WI38 (cell line): Measurements from ENCODE around the gene TMEM234.
A peak's percentile ranks its signal among the peaks of the same experiment; 100 is the strongest.

Experiments
- H3K4me3 ChIP-seq: 2 replicates; pipeline ENCODE4 v1.5.1; 2011; ENCODE audit warnings: low read depth, mild to moderate bottlenecking, control low read depth, low read length
- TF ChIP-seq, protein P1 (sequence below): IDR thresholded peaks from 2 replicates; pipeline ENCODE4 v1.5.1; 2012; ENCODE audit warnings: low read depth, mild to moderate bottlenecking, control low read depth, low read length

The TMEM234 gene

GRCh38 chr1:32246888-32247273 lies 24.7 kb upstream of the TMEM234 start, which contains the start of gene FAM167B:
Gene FAM167B (plus strand): TSS chr1:32247222. CDS start chr1:32247422, 200 bp downstream.
- H3K4me3 ChIP-seq, result no peak within 1 kb of the TSS
- TF ChIP-seq, protein P1, sequence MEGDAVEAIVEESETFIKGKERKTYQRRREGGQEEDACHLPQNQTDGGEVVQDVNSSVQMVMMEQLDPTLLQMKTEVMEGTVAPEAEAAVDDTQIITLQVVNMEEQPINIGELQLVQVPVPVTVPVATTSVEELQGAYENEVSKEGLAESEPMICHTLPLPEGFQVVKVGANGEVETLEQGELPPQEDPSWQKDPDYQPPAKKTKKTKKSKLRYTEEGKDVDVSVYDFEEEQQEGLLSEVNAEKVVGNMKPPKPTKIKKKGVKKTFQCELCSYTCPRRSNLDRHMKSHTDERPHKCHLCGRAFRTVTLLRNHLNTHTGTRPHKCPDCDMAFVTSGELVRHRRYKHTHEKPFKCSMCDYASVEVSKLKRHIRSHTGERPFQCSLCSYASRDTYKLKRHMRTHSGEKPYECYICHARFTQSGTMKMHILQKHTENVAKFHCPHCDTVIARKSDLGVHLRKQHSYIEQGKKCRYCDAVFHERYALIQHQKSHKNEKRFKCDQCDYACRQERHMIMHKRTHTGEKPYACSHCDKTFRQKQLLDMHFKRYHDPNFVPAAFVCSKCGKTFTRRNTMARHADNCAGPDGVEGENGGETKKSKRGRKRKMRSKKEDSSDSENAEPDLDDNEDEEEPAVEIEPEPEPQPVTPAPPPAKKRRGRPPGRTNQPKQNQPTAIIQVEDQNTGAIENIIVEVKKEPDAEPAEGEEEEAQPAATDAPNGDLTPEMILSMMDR, result no peak

GRCh38 chr1:32242341-32242851 lies 20.2 kb upstream of the TMEM234 start:
- TF ChIP-seq, protein P1, result no peak
- no peak overlapping the region for H3K4me3 ChIP-seq

DNA sequence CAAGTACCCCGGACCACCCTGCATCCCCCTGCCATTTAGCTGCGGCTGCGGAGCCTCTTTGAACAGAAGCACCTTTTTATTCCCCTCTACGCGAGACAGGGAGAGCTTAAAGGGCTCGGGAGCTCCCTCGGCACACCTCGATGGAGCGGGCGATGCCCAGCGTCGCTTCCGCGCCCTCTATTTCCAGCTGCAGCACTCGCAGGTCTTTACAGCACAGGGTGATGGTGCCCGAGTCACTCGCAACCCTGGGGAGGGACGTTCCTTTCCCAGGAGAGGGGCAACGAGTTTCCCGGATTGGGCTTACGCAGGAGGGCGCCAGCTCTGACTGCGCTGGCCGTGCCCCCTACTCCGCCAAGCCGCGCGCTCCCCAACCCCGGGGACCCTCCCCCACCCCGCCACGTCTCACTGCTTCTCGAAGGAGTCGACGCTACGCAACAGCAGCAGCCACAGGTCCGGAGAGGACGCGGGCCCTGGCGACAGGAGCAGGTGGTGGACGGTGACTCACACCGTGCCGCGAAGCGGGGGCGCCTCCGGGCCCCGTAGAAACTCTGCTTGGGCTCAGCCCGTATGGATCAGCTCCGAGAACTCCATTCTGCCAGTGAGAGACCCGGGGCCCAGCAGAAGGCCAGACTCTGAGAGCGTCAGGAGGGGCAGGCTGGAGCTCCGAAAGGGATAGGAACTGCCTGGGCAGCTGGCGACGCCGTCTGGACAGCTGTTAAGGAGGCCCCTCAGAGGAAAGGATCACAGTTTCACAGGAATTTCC lies 19.0 kb upstream of the TMEM234 start:
- peak overlapping the region; percentile 66 for H3K4me3 ChIP-seq
- TF ChIP-seq, protein P1, result no peak

GRCh38 chr1:32240140-32240951 lies 18.2 kb upstream of the TMEM234 start:
- TF ChIP-seq, protein P1, result peak; percentile 9; the same call in 1 of the 2 replicates
- peak overlapping the region; percentile 66 for H3K4me3 ChIP-seq

DNA sequence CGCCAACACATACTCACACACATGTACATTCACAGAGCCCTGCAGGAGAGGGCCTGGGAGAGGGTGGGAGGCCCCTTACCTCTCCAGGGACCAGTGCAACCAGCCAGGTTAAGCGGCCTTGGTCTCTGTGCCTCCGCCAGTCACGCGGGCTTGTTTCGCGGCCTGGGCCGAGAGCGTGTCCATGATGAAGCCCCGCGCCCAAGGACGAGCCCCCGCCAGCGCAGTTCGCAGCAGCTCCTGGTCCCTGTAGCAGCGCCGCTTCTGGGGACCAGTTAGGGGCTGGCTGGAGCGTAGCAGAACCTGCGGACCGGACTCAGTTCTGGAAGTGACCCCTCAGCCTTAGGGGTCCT lies 17.6 kb upstream of the TMEM234 start:
- TF ChIP-seq, protein P1, result no peak
- H3K4me3 ChIP-seq, result no peak overlapping the region; the same call in 1 of the 2 replicates

GRCh38 chr1:32239337-32239736 lies 17.2 kb upstream of the TMEM234 start:
- no peak overlapping the region for H3K4me3 ChIP-seq
- TF ChIP-seq, protein P1, result no peak

GRCh38 chr1:32234792-32235191 lies 12.6 kb upstream of the TMEM234 start:
- TF ChIP-seq, protein P1, result no peak
- H3K4me3 ChIP-seq, result no peak overlapping the region
